ENCODE data around the gene HMGCR. TPM values are rescaled to one million over a fixed set of nuclear protein-coding genes. Genes with fewer than 3 reads are reported as not detected.

HMGCR gene
- total and polyA plus RNA-seq, 9 of the 15 experiments (the other 6 are each of a cell fraction or from before 2014, with no cell fraction given): 29.5 to 155 (median 61.5) TPM

DNA sequence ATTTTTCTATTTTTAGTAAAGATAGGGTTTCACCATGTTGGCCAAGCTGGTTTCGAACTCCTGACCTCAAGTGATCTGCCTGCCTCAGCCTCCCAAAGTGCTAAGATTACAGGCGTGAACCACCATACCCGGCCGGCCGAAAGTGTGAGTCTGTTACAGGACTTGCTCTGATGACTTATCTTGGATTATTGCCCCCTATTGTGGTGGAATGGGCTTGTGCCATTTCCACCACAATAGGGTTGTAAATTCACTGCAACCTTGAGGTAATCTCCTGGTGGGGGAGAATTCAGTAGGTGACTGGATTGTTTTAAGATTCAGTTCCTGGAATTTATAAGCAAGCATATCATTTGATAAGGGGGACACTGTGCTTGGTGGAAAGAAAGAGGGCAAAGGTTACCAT is 15.0 kb upstream of the HMGCR start:
- Histone ChIP-seq H3K27ac (ENCODE audit: extremely low read depth, low read depth, low read length) (no peak overlapping the region), H4K20me1 (replicated peaks; ENCODE audit: control insufficient read depth, insufficient read depth, low read length) (no peaks in the 10 kb centered on the region), H3K4me3 (no peak overlapping the region), H3K4me1 (replicated peaks in 1 of 2; ENCODE audit: control insufficient read depth in 2 of 2, insufficient read depth in 2 of 2, low read length in 2 of 2) (peaks cover 4 to 15% of the 10 kb centered on the region in 2 experiments; a peak in 4 of 5 replicates), H3K9me3 (replicated peaks; ENCODE audit: control insufficient read depth, insufficient read depth, low read depth, low read length) (no peaks in the 10 kb centered on the region), H3K9me1 (ENCODE audit: control insufficient read depth, insufficient read depth, low read length) (no peaks in the 10 kb centered on the region), H3K79me2 (ENCODE audit: control insufficient read depth, insufficient read depth, low read length) (no peaks in the 10 kb centered on the region), H3K36me3 (ENCODE audit: control insufficient read depth, insufficient read depth, low read length) (no peaks in the 10 kb centered on the region), H3K27me3 (ENCODE audit: control insufficient read depth in 2 of 2, insufficient read depth in 2 of 2, low read length in 2 of 2) (no peaks in the 10 kb centered on the region; a peak in 1 of 5 replicates), H2AFZ (ENCODE audit: low read depth, low read length) (no peak overlapping the region), H3K4me2 (ENCODE audit: insufficient read depth, low read length) (no peak overlapping the region), H3K9ac (ENCODE audit: insufficient read depth in 1 of 2, low read depth in 2 of 2, low read length in 2 of 2) (no peak overlapping the region)
- in situ Hi-C loops (cut with MboI) (no loop called here), intact Hi-C loops (cut with micrococcal nuclease) (no loop called here)
- ATAC-seq (no peak), DNase-seq (ENCODE audit: extremely low read depth in 1 of 4, low spot score in 3 of 4) (no peak), FAIRE-seq (no peak)
- ChIA-PET CTCF (ENCODE audit: low intra/inter-chr PET ratio) (interaction anchor here (0.7 kb wide), 2 partner anchors 15 to 16 kb away, joined by 3 to 4 read pairs; no protein-coding TSS in a partner anchor), POLR2A (no interaction called here)
- BruUV-seq (replicated peaks): no TSS peak
- TF ChIP-seq MIER1 (IDR thresholded peaks at IDR 0.05; ENCODE audit: low read depth) (no peak), ZFX (CRISPR knock-in tag; IDR thresholded peaks at IDR 0.05) (no peak), ZNF695 (CRISPR knock-in tag; IDR thresholded peaks at IDR 0.05) (no peak), STAT5A (IDR thresholded peaks at IDR 0.05; ENCODE audit: borderline replicate concordance, low read length) (no peak)
- WGBS (ENCODE audit: insufficient coverage, low coverage, missing lambda C conversion rate): 77% methylated on average over 5 of the region's 5 CpGs

DNA sequence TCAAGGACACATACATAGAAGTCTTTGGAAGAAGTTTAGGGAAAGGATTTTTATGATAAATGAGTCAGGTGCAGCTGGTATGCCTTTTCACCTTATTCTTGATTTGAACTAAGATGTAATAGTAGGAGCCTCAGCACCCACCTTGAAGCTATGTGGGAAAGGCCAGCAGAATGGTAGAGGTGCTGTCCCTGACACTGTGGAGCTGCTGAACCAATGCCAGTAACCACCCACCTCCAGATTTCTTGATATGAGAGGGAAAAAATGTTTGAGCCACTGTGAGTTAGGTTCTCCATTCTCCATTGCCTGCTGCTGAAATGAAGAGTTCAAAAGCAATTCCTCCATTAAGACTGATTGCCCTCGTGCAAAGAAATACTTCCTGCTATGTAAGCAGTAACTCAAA is 12.2 kb upstream of the HMGCR start:
- intact Hi-C loops (cut with micrococcal nuclease): no loop called here
- FAIRE-seq (no peak), ATAC-seq (no peak), DNase-seq (ENCODE audit: extremely low read depth in 1 of 4, low spot score in 3 of 4) (no peak)
- H3K4me2 ChIP-seq (ENCODE audit: insufficient read depth, low read length): no peak overlapping the region
- in situ Hi-C loops (cut with MboI): no loop called here
- H3K27me3 ChIP-seq (ENCODE audit: control insufficient read depth in 2 of 2, insufficient read depth in 2 of 2, low read length in 2 of 2): no peaks in the 10 kb centered on the region; a peak in 1 of 5 replicates
- H3K9me3 ChIP-seq (replicated peaks; ENCODE audit: control insufficient read depth, insufficient read depth, low read depth, low read length): no peaks in the 10 kb centered on the region
- no peak overlapping the region for H2AFZ ChIP-seq (ENCODE audit: low read depth, low read length)
- no peaks in the 10 kb centered on the region for H4K20me1 ChIP-seq (replicated peaks; ENCODE audit: control insufficient read depth, insufficient read depth, low read length)
- H3K27ac ChIP-seq (ENCODE audit: extremely low read depth, low read depth, low read length): no peak overlapping the region
- WGBS (ENCODE audit: insufficient coverage, low coverage, missing lambda C conversion rate): 20% methylated on average over 1 of the region's 1 CpG
- TF ChIP-seq ATF1 (CRISPR knock-in tag; IDR thresholded peaks at IDR 0.05): no peak
- no peak for TF ChIP-seq ATF1 (tag; IDR thresholded peaks at IDR 0.05)
- TF ChIP-seq MAFK (IDR thresholded peaks at IDR 0.05; ENCODE audit: low read length): no peak
- no peak for TF ChIP-seq ZKSCAN1 (IDR thresholded peaks at IDR 0.05; ENCODE audit: low read depth, low read length)
- no peak for TF ChIP-seq NR2C2 (CRISPR knock-in tag; IDR thresholded peaks at IDR 0.05)
- TF ChIP-seq NR2C2 (tag; IDR thresholded peaks at IDR 0.05): no peak
- TF ChIP-seq KAT7 (CRISPR knock-in tag; IDR thresholded peaks at IDR 0.05; ENCODE audit: borderline replicate concordance): no peak
- no peak for TF ChIP-seq ZNF239 (CRISPR knock-in tag; IDR thresholded peaks at IDR 0.05)
- TF ChIP-seq, protein P1, sequence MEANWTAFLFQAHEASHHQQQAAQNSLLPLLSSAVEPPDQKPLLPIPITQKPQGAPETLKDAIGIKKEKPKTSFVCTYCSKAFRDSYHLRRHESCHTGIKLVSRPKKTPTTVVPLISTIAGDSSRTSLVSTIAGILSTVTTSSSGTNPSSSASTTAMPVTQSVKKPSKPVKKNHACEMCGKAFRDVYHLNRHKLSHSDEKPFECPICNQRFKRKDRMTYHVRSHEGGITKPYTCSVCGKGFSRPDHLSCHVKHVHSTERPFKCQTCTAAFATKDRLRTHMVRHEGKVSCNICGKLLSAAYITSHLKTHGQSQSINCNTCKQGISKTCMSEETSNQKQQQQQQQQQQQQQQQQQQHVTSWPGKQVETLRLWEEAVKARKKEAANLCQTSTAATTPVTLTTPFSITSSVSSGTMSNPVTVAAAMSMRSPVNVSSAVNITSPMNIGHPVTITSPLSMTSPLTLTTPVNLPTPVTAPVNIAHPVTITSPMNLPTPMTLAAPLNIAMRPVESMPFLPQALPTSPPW (CRISPR knock-in tag; IDR thresholded peaks at IDR 0.05): no peak
- no peak for TF ChIP-seq OTX1 (CRISPR knock-in tag; IDR thresholded peaks at IDR 0.05)
- TF ChIP-seq JUNB (CRISPR knock-in tag; conservative IDR thresholded peaks at IDR 0.05): no peak
- TF ChIP-seq FOSL1 (tag; conservative IDR thresholded peaks at IDR 0.05): no peak
- TF ChIP-seq ZNF561 (CRISPR knock-in tag; conservative IDR thresholded peaks at IDR 0.05): no peak
- no peak for TF ChIP-seq NR2F6 (CRISPR knock-in tag; IDR thresholded peaks at IDR 0.05)
- no peak for TF ChIP-seq GABPB1 (CRISPR knock-in tag; IDR thresholded peaks at IDR 0.05)
- no peaks in the 10 kb centered on the region for H3K9me1 ChIP-seq (ENCODE audit: control insufficient read depth, insufficient read depth, low read length)
- ChIA-PET CTCF (ENCODE audit: low intra/inter-chr PET ratio) (no interaction called here), POLR2A (interaction anchor here (0.6 kb wide), 1 partner anchor 88 kb away, joined by 3 read pairs; the partner anchor contains the start of gene ANKRD31)
- H3K4me3 ChIP-seq: no peak overlapping the region
- BruUV-seq (replicated peaks): no TSS peak
- no peak overlapping the region for H3K9ac ChIP-seq (ENCODE audit: insufficient read depth in 1 of 2, low read depth in 2 of 2, low read length in 2 of 2)
- H3K4me1 ChIP-seq (replicated peaks in 1 of 2; ENCODE audit: control insufficient read depth in 2 of 2, insufficient read depth in 2 of 2, low read length in 2 of 2): peaks cover 4 to 12% of the 10 kb centered on the region in 2 experiments; a peak in 4 of 5 replicates
- H3K79me2 ChIP-seq (ENCODE audit: control insufficient read depth, insufficient read depth, low read length): no peaks in the 10 kb centered on the region
- H3K36me3 ChIP-seq (ENCODE audit: control insufficient read depth, insufficient read depth, low read length): no peaks in the 10 kb centered on the region

Data from K562 (cell line).